Cardiac muscle cell (in vitro differentiated cells and primary cell): ENCODE results near the gene ID3. TPM values are rescaled to one million over a fixed set of nuclear protein-coding genes. Genes with fewer than 3 reads are reported as not detected.

Experiments
- DNase-seq, 2 donors: peaks; one replicate each; pipeline versions ENCODE4 v3.0.0 to v3.0.0-alpha.2; 2010 to 2017; ENCODE audit warnings: low read depth in 1 of 2, low spot score in 1 of 2
- H3K27ac ChIP-seq: fragments of 200-600 bp; sonication (generic); 2 replicates; pipeline ENCODE4 v1.5.1; 2016
- H3K27me3 ChIP-seq: fragments of 200-600 bp; sonication (generic); 2 replicates; pipeline ENCODE4 v1.6.0; 2016; ENCODE audit warnings: control low read depth
- H3K36me3 ChIP-seq: fragments of 200-600 bp; sonication (generic); 2 replicates; pipeline ENCODE4 v1.5.1; 2016; ENCODE audit warnings: control low read depth
- H3K4me1 ChIP-seq: fragments of 200-600 bp; sonication (generic); 2 replicates; pipeline ENCODE4 v1.8.1; 2017; ENCODE audit warnings: low read depth, mild to moderate bottlenecking, mixed run types
- H3K4me3 ChIP-seq: fragments of 200-600 bp; sonication (generic); 2 replicates; pipeline ENCODE4 v1.5.1; 2016; ENCODE audit warnings: mild to moderate bottlenecking
- H3K9me3 ChIP-seq: fragments of 200-600 bp; sonication (generic); 2 replicates; pipeline ENCODE4 v1.5.1; 2017; ENCODE audit warnings: low read depth, mild to moderate bottlenecking, control low read depth
- polyA plus RNA-seq: library from polyadenylated mRNA; unstranded; fragments of >200 nt; fragmentation: Nextera tagmentation; extraction: Ambion mirVana; gene quantifications from 2 replicates; pipeline ENCODE4 v1.2.1, GENCODE V29; 2016
- total RNA-seq: library from RNA; depleted of rRNA; stranded (reverse); fragments of >200 nt; gene quantifications from 2 replicates; pipeline ENCODE4 v1.2.3, GENCODE V29; 2016
- TF ChIP-seq, protein P1 (sequence below): IDR thresholded peaks from 2 replicates; pipeline ENCODE4 v1.5.1; 2012; ENCODE audit warnings: low read depth, mild to moderate bottlenecking, low read length

ID3 gene
- total and polyA plus RNA-seq, 2 experiments from 2014 or later: 703 to 784 TPM

DNA sequence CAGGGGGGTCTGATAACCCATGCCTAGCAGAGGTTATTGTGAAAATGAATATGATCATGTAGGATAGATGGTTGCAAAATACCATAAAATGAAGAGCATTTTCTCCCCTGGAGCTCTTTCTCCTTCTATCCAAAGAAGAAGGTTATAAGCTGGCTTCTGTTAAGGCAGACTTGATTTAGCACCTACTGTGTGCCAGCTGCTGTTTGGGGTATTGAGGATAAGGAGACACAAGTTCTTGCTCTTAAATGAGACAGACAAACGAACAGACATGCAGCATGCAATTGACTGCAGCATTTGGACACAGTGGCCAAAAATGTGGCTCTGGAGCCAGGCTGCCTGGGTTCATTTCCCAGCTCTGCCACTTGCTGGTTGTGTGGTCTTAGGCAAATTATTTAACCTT lies 39.8 kb upstream of the ID3 start:
- Histone ChIP-seq H3K36me3 (no peaks in the 10 kb centered on the region), H3K9me3 (no peaks in the 10 kb centered on the region), H3K4me3 (no peak overlapping the region), H3K27me3 (no peaks in the 10 kb centered on the region), H3K27ac (peak overlapping the region; percentile 67), H3K4me1 (peaks cover 14% of the 10 kb centered on the region)
- DNase-seq: no peak
- TF ChIP-seq, protein P1, sequence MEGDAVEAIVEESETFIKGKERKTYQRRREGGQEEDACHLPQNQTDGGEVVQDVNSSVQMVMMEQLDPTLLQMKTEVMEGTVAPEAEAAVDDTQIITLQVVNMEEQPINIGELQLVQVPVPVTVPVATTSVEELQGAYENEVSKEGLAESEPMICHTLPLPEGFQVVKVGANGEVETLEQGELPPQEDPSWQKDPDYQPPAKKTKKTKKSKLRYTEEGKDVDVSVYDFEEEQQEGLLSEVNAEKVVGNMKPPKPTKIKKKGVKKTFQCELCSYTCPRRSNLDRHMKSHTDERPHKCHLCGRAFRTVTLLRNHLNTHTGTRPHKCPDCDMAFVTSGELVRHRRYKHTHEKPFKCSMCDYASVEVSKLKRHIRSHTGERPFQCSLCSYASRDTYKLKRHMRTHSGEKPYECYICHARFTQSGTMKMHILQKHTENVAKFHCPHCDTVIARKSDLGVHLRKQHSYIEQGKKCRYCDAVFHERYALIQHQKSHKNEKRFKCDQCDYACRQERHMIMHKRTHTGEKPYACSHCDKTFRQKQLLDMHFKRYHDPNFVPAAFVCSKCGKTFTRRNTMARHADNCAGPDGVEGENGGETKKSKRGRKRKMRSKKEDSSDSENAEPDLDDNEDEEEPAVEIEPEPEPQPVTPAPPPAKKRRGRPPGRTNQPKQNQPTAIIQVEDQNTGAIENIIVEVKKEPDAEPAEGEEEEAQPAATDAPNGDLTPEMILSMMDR: no peak

DNA sequence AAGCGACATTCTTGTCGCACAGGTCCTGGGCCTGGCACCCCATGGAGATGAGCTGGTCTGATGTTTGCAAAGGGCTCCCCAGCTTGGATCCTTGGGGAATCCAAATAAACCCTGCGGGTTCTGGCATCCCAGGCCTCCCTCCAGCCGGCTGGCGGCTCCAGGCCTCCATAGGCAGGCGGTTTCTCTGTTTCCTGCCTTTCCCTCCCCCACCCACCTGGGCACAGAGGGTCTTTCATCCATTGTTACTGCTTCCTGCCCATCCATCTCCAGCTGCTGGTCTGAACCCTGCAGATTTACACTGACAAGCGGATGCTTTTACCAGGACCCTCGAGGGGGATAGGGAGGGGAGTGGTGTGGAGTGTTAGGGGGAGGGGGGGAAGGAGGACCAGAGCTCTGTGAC lies 39.1 kb upstream of the ID3 start:
- Histone ChIP-seq H3K4me3 (no peak overlapping the region), H3K36me3 (no peaks in the 10 kb centered on the region)
- TF ChIP-seq, protein P1: no peak

DNA sequence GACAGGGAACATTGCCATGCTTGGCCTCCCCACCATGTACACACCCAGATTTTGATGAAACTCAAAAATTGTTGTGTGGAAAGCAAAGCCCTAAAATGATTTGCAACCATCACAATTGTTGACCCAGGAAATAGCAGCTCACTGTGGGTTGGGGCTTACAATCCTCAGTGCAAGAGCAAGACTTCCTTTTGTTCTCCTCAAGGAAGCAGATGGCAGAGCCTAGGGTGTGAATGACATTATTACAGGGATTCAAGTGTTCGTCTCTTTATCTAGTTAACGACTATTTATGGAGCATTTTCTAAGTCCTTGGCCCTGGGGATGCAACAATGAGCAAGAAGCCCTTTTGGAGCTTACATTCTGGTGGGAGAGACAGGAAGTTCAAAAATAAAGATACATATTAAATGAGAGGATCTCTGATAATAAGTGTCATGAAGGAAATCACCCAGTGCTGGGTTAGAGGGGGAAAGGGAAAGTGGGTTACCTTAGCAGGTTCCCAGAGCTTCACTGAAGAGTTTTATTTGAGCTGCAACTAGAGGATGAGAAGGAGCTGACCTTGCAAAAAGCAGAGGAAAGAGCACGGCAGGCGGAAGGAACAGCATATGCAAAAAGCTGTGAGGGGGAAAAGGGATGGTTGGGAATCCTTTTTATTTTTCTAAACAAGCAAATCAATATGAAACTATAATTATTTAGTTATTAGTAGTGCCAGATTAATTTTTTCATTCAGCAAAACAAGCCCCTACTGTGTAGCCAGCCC lies 38.5 kb upstream of the ID3 start:
- peaks cover 19% of the 10 kb centered on the region for H3K4me1 ChIP-seq
- H3K9me3 ChIP-seq: no peaks in the 10 kb centered on the region
- no peaks in the 10 kb centered on the region for H3K27me3 ChIP-seq
- TF ChIP-seq, protein P1: no peak
- H3K27ac ChIP-seq: peak overlapping the region; percentile 67
- no peak for DNase-seq
- H3K36me3 ChIP-seq: no peaks in the 10 kb centered on the region
- no peak overlapping the region for H3K4me3 ChIP-seq

More for the DNA sequence above, 39.1 kb upstream of the ID3 start:
- H3K27me3 ChIP-seq: no peaks in the 10 kb centered on the region
- no peaks in the 10 kb centered on the region for H3K9me3 ChIP-seq
- peaks cover 18% of the 10 kb centered on the region for H3K4me1 ChIP-seq
- peak overlapping the region; percentile 67 for H3K27ac ChIP-seq
- no peak for DNase-seq

DNA sequence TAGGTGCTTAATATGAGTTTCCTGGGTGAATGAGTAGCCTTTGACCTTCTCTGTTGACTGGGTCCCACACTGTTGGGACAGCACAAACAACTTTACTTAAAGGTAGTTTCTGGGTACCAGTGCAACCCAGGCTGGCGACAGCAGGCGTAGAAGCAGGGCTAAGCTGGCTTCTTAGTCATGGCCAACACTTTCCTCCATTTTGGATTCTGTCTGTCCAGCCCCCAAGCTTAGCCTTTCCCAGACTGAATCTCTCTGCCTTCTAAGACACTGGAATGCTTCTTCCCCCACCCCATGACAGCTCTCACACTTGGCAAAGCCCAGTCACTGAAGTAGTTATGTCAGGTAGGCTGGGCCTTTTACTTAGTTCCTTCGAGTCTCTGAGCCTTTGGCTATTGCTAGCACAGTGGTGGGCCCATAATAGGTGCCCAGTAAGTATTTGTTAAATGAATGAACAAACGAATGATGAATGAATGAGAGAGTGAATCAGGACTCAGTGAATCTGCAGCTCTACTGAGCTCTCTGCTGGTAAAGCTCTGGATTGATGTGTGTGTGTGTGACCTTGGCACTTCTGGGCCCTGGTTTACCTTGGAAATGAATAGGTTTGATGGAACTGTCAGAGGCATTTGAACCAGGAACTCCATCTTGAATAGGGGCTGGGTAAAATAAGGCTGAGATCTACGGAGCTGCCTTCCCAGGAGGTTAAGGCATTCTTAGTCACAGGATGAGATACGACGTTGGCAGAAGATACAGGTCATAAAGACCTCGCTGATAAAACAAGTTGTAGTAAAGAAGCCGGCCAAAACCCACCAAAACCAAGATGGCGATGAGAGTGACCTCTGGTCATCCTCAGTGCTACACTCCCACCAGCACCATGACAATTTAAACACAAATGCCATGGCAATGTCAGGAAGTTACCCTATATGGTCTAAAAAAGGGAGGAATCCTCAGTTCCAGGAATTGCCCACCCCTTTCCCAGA lies 37.4 kb upstream of the ID3 start:
- peaks cover 22% of the 10 kb centered on the region for H3K4me1 ChIP-seq
- H3K27me3 ChIP-seq: no peaks in the 10 kb centered on the region
- no peak for DNase-seq
- no peaks in the 10 kb centered on the region for H3K36me3 ChIP-seq
- H3K9me3 ChIP-seq: no peaks in the 10 kb centered on the region
- peak overlapping the region; percentile 67 for H3K27ac ChIP-seq
- no peak overlapping the region for H3K4me3 ChIP-seq
- TF ChIP-seq, protein P1: no peak

DNA sequence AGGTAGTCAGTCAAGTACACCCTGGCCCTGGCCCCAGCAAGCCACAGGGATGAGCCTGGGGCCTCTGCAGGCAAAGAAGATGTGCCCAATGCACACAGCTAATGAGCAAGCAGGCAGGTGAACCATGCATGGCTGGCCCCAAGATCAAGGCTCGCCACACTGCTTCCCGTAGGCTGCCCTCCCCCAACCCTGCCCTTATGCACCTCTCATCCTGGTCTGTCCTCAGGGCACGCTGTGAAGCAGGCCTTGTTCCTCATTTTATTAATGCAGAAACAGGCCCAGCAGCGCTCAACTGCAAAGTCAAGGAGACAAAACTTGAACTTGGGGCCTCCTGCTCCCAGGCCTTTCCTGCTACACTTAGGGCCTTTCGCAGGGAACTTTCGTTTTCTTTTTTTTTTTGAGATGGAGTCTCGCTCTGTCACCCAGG lies 35.6 kb upstream of the ID3 start:
- H3K27me3 ChIP-seq: no peaks in the 10 kb centered on the region
- H3K9me3 ChIP-seq: no peaks in the 10 kb centered on the region
- H3K36me3 ChIP-seq: no peaks in the 10 kb centered on the region
- H3K4me3 ChIP-seq: no peak overlapping the region
- no peak overlapping the region for H3K27ac ChIP-seq
- H3K4me1 ChIP-seq: peaks cover 29% of the 10 kb centered on the region
- DNase-seq: no peak
- TF ChIP-seq, protein P1: no peak
